LNCaP clone FGC (cell line): ENCODE measurements around the gene APOL2.

Source experiments
- DNase-seq: peaks from one replicate; pipeline ENCODE4 v3.0.0-alpha.2; 2011; ENCODE audit warnings: low read depth
- H3K4me3 ChIP-seq: 2 replicates; pipeline ENCODE4 v1.5.1; 2011; ENCODE audit warnings: mild to moderate bottlenecking, low read depth, low read length, control low read depth
- TF ChIP-seq, protein P1 (sequence below): IDR thresholded peaks from 2 replicates; pipeline ENCODE4 v1.5.1; 2012; ENCODE audit warnings: mild to moderate bottlenecking; ENCODE audit not compliant: control insufficient read depth, insufficient read depth; ENCODE audit errors: extremely low read depth

Gene APOL2

DNA sequence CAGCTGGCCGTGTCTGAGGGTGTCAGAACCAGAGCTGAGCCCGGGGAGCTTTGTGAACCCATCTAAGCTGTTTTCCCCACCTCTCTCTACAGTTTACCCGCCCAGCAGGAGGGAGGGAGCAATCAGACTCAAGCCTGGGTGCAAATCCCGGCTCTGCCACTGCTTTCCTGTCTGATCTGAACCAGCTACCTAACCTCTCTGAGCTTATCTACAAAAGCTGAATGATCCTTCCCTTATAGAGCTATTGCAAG is 252 bp downstream of the APOL2 start:
- TF ChIP-seq, protein P1, sequence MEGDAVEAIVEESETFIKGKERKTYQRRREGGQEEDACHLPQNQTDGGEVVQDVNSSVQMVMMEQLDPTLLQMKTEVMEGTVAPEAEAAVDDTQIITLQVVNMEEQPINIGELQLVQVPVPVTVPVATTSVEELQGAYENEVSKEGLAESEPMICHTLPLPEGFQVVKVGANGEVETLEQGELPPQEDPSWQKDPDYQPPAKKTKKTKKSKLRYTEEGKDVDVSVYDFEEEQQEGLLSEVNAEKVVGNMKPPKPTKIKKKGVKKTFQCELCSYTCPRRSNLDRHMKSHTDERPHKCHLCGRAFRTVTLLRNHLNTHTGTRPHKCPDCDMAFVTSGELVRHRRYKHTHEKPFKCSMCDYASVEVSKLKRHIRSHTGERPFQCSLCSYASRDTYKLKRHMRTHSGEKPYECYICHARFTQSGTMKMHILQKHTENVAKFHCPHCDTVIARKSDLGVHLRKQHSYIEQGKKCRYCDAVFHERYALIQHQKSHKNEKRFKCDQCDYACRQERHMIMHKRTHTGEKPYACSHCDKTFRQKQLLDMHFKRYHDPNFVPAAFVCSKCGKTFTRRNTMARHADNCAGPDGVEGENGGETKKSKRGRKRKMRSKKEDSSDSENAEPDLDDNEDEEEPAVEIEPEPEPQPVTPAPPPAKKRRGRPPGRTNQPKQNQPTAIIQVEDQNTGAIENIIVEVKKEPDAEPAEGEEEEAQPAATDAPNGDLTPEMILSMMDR, result no peak
- no peak for DNase-seq
- peak overlapping the region; percentile 73 for H3K4me3 ChIP-seq

- TF ChIP-seq, protein P1, result no peak
- peak overlapping the region; percentile 73 for H3K4me3 ChIP-seq
- DNase-seq, result no peak
Observed at GRCh38 chr22:36238373-36239149, 766 bp downstream of the APOL2 start.

DNA sequence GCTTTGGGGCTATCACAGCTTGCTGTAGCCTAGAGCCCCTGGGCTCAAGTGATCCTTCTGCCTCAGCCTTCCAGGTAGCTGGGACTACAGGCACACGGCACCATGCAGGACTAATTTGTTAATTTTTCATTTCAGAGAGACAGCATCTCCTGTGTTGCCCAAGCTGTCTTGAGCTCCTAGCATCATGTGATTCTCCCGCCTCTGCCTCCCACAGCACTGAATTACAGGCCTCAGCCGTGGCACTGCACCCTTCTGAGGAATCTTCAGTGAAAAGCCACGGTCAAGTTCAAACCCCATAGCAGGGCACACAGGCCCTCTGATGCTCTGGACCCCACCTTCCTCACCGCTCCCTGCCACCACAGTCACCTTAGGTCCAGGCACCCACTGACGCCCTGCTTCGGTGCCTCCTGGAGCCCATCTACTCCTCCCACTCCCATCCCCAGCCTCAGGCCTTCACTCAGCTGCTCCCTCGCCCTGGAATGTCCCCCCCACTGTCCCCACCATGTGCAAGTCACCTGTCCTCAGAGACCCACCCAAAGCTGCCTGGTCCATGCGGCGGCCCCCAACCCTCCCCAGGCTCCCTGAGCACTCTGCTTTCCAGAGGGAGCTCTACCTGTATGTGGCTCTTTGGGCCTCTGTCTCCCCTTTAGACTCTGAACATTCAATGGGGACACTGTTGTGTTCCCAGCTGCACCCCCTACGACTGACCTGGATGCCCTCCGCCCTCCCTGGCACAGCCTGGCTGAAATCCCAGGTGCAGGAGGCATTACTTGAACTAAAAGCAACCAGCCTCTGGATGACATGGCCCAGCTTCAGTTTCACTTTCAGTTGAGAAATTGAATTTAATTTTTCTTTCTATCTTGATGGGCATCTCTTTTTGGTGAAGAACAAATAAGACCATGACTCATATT is 1.6 kb downstream of the APOL2 start:
- TF ChIP-seq, protein P1, result no peak
- H3K4me3 ChIP-seq, result peak overlapping the region; percentile 73
- no peak for DNase-seq

GRCh38 chr22:36236388-36237319 is 2.7 kb downstream of the APOL2 start:
- H3K4me3 ChIP-seq, result no peak overlapping the region
- TF ChIP-seq, protein P1, result no peak
- no peak for DNase-seq

- no peak overlapping the region for H3K4me3 ChIP-seq
- TF ChIP-seq, protein P1, result no peak
- DNase-seq, result no peak
Observed at GRCh38 chr22:36235585-36235984, 3.7 kb downstream of the APOL2 start.

DNA sequence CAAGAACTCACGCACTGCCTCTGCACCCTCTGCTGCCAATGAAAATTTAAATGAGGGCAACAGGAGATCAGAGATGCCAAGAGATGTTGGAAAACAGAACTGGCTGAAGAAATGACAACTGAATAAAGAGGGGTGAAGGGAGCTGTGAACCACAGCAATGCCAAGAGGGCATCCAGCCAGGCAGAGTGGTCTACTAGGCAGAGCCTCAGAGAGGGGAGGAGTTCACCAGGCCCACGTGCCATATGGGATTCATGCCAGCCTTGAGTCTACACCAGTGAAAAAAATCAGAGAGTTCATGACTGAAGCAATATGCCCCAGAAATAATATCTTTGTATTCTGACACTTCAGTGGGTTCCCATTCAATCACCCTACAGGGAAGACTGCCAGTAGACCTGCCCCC is 4.4 kb downstream of the APOL2 start:
- TF ChIP-seq, protein P1, result no peak
- DNase-seq, result no peak
- H3K4me3 ChIP-seq, result no peak overlapping the region
